ENCODE results near the gene BANK1.

DNA sequence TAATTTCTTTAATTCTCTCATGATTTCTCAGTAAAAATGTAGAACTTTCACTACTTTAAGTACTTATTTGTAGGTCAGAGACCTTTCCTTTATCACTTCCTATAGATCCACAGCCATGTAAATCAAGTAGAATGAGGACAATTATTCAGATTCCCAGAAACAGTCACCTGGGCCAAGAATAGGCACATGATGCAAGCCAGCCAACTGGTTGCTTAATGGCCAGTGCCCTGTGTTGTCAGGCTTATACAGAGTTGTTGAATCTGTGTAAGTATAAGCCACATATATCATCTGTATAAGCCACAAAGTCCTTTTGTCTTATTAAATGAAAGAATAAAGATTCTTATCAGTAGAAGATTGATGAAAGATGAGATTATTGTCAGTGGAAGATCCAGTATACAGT lies 5.2 kb downstream of the BANK1 start:
- no peak for TF ChIP-seq SUZ12 (IDR thresholded peaks at IDR 0.05; ENCODE audit: extremely low read depth, insufficient read depth, insufficient read length)
- no peak for TF ChIP-seq ZNF274 (IDR thresholded peaks at IDR 0.05; ENCODE audit: low read depth, low read length)

All from NT2/D1 (cell line).